NCI-H82 treated with DMSO at 0.1 percent for 48 hours (cell line): ENCODE data around the gene CHN2.
"Not testable (repeated sequence)": the region's sequence is repeated elsewhere in the genome, so short reads cannot be mapped to it uniquely, and the experiment has no call there.

ENCODE experiments used
- DNase-seq: peaks from one replicate; lab custom pipeline; 2025; ENCODE audit not compliant: unreplicated experiment; lab: John Stamatoyannopoulos, UW

The CHN2 gene

GRCh38 chr7:29528526-29528925, 334.0 kb downstream of the CHN2 start:
- DNase-seq = not testable (repeated sequence)
